ENCODE data around the gene CANX.

Gene CANX

GRCh38 chr5:179774442-179774841, 75.7 kb downstream of the CANX start:
- DNase-seq (ENCODE audit: low read depth in 4 of 4, low spot score in 1 of 4), result no peak

DNA sequence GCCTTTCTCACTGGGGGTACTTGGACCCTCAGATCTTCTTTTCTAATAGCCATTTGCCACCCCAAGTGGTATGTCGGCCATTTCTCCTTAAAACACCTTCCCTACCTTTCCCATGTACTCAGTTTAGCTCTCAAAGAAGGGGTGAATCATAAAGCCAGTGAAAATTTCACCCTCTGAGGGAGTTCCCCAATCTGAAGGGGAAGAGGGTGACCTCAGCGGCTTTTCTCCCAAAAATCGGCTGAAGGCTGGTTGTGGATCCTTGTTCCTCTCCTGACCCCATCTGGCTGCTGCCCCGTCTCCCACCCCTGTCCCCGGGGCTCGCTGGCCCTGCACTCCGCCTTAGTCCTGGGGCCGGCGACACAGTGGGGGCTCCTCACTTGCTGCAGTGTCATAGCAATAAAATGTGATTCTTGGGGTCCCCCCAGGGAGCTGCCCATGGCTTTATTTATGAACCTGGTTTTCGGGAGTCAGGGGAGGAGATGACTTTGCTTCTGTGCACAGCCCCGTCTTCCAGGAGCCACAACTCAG, 77.7 kb downstream of the CANX start:
- no peak for DNase-seq (ENCODE audit: low read depth in 4 of 4, low spot score in 1 of 4)

- DNase-seq (ENCODE audit: low read depth in 4 of 4, low spot score in 1 of 4), result no peak
These were observed 78.7 kb downstream of the CANX start for GRCh38 chr5:179777456-179777855.

DNA sequence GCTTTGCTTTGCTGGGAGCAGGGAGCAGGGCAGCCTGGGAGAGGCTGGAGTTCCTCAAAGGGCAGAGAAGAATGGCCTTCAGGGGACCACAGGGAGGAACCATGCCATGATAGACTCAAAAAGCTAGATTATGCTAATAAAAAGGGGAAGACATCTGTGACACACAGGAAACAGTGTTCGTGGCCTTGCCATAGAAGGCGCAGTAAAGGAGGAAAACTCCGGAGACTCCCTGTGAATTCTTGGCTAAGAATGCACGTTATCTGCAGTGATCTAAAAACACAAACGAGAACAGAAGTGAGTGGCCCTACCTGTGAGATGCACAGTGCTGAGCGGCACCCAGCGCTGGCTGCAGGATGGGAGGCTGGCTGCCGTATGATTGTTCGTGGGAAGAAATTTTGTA, 79.1 kb downstream of the CANX start:
- no peak for DNase-seq (ENCODE audit: low read depth in 4 of 4, low spot score in 1 of 4)

DNA sequence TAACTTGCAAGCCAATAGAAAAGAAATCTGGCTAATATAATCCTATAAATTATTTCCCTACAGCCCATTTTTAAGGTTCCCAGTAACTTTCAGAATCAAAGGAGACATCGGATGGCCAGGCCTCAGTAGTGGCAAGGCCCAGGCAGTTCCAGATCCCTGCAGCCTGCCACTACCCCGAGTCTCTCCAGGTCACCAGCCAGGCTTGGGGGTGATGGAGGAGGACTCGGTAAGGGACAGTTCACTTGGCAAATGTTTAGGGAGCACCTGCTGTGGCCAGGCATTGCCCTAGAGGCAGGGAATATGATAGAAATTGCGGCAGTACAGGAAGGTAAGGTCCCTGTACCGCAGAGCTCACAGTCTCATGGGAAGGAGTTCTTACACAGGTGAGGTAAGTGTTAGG, 79.8 kb downstream of the CANX start:
- no peak for DNase-seq (ENCODE audit: low read depth in 4 of 4, low spot score in 1 of 4)

DNA sequence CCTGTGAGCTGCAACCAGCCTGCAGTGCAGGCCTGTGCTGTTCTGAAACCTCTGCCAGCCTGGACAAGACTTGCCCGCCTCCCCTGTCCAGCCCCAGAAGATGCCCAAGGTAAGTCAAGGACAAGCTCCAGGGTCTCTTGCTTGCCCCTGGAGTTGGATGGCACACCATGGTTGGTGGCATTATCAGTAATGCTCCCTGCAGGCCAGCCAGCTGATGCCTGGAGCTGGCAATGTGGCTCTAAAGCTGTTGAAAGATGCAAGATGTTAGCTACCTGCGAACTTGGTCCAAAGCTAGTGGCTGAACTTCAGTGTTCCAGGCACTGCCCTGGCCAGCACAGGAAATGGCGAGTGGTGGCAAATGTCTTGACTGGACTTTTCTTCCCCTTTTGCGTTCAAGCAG, 81.1 kb downstream of the CANX start:
- no peak for DNase-seq (ENCODE audit: low read depth in 4 of 4, low spot score in 1 of 4)

- no peak for DNase-seq (ENCODE audit: low read depth in 4 of 4, low spot score in 1 of 4)
These were observed 81.6 kb downstream of the CANX start for GRCh38 chr5:179780362-179780761.

All from stimulated activated CD4-positive, alpha-beta T cell treated with anti-CD3 and anti-CD28 coated beads, Interleukin-1b, Interleukin-23, amount 100 ng/mL, for 24 hours (primary cell).